ENCODE results near the gene HLA-DRA.
"Not testable (repeated sequence)": the region's sequence is repeated elsewhere in the genome, so short reads cannot be mapped to it uniquely, and the experiment has no call there.

The HLA-DRA gene

GRCh38 chr6:32427218-32427617 lies 12.5 kb upstream of the HLA-DRA start:
- in situ Hi-C loops (cut with MboI; ENCODE audit: low pct_unique_long_range_greater_than_20kb, low sequenced_read_pairs), result no loop called here
- DNase-seq, result no peak

DNA sequence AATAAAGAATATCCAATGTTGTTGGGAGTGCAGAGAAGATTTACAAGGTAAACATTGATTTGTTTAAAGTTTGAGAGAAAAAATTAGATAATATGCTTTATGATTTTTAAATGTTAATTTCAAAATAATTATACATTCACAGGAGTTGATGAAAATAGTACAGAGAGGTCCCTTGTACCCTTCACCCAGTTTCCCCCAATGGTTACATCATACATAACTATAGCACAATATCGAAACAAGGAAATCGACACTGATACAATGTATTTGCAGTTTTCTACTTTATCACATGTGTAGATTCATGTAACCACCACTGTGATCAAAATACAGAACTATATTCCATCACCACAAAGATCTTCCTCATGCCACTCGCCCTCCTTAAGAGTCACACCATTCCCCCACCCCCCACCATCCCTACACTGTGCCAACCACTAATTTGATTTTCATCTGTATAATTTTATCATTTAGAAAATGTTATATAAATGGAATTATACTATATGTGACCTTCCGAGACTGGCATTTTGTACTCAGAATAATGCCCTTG lies 11.7 kb upstream of the HLA-DRA start:
- DNase-seq, result no peak
- in situ Hi-C loops (cut with MboI; ENCODE audit: low pct_unique_long_range_greater_than_20kb, low sequenced_read_pairs), result no loop called here

- in situ Hi-C loops (cut with MboI; ENCODE audit: low pct_unique_long_range_greater_than_20kb, low sequenced_read_pairs), result no loop called here
- no peak for DNase-seq
These were observed 9.5 kb upstream of the HLA-DRA start for GRCh38 chr6:32430179-32430578.

DNA sequence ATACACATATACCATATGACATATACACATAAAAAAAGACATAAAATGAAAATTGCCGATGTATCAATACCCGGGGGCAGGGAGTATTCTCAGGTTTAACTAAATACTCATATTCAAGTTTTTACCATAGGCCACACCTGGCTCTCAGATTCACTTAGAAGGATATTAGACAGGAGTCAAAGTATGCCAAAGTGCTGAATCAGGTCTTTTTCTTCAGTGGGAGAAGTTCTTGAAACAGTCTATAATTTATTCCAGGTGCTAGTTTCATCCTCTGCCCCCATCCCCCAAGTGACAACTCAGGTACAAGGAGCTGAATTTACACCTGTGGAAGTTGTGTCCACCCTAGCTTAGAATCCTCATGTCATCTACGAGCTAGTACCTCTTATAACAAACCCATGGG lies 8.5 kb upstream of the HLA-DRA start:
- no peak for DNase-seq
- in situ Hi-C loops (cut with MboI; ENCODE audit: low pct_unique_long_range_greater_than_20kb, low sequenced_read_pairs), result no loop called here

DNA sequence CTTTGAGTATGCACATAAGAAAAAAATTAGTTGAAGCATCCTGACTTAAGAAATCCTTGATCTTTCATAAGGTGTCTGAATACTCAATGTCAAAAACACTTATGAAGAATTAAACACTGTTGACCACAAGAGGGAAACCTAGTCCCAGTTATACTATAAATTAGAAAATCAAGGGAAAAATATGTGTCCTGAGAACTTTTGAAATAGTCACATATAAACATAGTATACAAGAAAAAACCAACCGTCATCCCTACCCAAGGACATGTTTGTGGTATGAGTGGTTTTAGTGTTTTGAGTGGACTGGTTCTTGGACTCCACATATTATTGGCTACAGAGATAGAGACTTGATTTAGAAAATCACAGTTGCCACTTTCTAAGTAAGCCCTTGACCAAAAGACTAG lies 7.6 kb upstream of the HLA-DRA start:
- in situ Hi-C loops (cut with MboI; ENCODE audit: low pct_unique_long_range_greater_than_20kb, low sequenced_read_pairs), result no loop called here
- peak; percentile 67 for DNase-seq

- DNase-seq; in situ Hi-C loops (cut with MboI; ENCODE audit: low pct_unique_long_range_greater_than_20kb, low sequenced_read_pairs): not testable (repeated sequence)
These were observed 5.7 kb upstream of the HLA-DRA start for GRCh38 chr6:32433950-32434349.

DNA sequence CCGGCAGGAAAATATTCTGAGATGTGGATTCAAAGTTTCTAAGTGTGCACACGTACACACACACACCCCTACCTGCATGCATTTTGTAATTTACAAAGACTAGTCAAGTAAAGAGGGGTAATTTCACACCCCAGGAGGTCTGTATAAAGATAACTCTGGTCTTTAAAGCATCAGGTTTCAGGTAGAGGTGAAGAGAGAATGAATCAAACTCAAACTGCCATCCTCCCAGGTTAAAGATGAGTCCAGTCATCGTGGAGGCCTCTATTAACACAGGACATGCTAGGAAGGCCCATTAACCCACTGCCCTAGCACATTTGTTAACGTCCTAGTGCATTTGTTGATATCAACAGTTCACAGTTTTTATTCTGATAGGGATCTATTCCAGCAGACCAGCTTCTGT lies 3.5 kb upstream of the HLA-DRA start:
- in situ Hi-C loops (cut with MboI; ENCODE audit: low pct_unique_long_range_greater_than_20kb, low sequenced_read_pairs), result no loop called here
- no peak for DNase-seq

DNA sequence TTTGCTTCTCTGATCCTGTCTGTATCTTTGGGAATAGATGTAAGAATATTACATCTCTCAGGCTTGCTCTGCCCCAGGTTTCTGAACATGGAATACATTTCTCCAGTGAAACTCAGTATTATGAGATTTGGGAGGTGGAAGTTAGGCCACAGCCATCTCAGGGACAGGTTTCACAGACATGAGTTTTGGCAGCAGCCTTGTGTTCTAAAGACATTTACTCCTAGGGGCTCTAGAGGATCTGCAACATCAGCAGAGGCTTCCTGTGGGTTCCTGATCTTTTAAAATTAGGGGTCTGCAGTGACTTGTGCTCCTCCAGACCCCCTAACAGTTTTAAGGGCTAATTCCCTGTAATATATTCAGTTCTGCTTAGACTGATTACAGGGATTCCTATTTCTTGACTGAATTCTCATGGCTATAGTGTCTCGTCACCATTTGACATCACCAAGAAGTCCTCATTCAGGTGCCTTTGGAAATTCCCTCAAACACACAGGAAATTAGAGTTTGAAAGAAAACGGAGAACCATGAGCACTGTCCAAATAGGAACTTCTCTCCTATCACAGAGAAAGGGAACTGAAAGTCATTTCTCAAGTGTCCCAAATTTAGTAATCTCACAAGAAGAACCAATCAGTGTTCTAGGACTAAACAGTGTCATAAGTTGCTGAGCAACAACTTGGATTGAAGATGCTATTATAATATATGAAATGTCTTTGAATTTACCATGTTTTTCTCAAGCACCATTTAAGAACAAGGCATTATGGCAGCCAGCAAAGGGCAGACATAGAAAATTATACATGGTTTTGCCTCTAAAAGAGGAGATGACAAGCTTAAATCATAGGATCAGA lies 2.5 kb upstream of the HLA-DRA start:
- peak; percentile 73 for DNase-seq
- in situ Hi-C loops (cut with MboI; ENCODE audit: low pct_unique_long_range_greater_than_20kb, low sequenced_read_pairs), result no loop called here

- in situ Hi-C loops (cut with MboI; ENCODE audit: low pct_unique_long_range_greater_than_20kb, low sequenced_read_pairs), result no loop called here
- no peak for DNase-seq
These were observed 548 bp upstream of the HLA-DRA start for GRCh38 chr6:32439139-32439538.

DNA sequence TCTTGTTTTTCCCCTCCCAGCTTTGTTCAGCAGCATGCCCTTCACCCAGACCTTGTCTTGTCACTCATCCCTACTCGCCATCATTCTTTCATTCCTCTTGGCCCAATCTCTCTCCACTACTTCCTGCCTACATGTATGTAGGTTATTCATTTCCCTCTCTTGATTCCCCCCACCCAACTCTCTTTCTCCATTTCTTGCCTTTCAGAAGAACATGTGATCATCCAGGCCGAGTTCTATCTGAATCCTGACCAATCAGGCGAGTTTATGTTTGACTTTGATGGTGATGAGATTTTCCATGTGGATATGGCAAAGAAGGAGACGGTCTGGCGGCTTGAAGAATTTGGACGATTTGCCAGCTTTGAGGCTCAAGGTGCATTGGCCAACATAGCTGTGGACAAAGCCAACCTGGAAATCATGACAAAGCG lies 2.6 kb downstream of the HLA-DRA start:
- in situ Hi-C loops (cut with MboI; ENCODE audit: low pct_unique_long_range_greater_than_20kb, low sequenced_read_pairs), result no loop called here
- no peak for DNase-seq

DNA sequence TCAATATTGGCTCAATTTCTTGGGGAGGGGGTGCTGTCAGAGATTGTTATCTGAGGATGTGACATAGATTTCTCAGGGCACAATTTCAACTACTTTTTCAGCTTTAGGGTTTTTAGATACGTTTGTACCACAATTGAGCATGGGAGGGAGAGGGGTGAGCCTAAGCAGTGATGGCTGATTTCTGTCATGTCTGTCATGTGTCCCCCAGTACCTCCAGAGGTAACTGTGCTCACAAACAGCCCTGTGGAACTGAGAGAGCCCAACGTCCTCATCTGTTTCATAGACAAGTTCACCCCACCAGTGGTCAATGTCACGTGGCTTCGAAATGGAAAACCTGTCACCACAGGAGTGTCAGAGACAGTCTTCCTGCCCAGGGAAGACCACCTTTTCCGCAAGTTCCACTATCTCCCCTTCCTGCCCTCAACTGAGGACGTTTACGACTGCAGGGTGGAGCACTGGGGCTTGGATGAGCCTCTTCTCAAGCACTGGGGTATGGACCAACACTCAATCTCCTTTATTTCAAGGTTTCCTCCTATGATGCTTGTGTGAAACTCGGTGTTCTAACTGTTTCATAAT lies 3.4 kb downstream of the HLA-DRA start:
- no peak for DNase-seq
- in situ Hi-C loops (cut with MboI; ENCODE audit: low pct_unique_long_range_greater_than_20kb, low sequenced_read_pairs), result no loop called here

- no peak for DNase-seq
- in situ Hi-C loops (cut with MboI; ENCODE audit: low pct_unique_long_range_greater_than_20kb, low sequenced_read_pairs), result no loop called here
These were observed 4.7 kb downstream of the HLA-DRA start for GRCh38 chr6:32444433-32444832.

- in situ Hi-C loops (cut with MboI; ENCODE audit: low pct_unique_long_range_greater_than_20kb, low sequenced_read_pairs), result no loop called here
- DNase-seq, result no peak
These were observed 5.7 kb downstream of the HLA-DRA start for GRCh38 chr6:32445321-32445854.

DNA sequence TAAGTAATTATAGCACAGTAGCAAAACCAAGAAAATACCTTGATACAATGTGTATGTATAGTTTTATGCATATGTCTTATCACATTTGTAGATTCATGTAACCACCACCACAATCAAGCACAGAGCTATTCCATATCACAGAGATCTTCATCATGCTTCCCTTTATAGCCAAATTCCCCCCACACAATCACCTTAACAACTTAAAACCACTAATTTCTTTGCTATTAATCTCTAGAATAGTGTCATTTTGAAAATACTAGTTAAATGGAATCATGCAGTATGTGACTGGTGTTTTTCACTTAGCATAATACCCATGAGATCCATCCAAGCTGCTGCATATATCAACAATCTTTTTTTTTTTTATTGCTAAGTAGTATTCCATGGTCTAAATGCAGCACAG lies 8.2 kb downstream of the HLA-DRA start:
- in situ Hi-C loops (cut with MboI; ENCODE audit: low pct_unique_long_range_greater_than_20kb, low sequenced_read_pairs), result no loop called here
- no peak for DNase-seq

DNA sequence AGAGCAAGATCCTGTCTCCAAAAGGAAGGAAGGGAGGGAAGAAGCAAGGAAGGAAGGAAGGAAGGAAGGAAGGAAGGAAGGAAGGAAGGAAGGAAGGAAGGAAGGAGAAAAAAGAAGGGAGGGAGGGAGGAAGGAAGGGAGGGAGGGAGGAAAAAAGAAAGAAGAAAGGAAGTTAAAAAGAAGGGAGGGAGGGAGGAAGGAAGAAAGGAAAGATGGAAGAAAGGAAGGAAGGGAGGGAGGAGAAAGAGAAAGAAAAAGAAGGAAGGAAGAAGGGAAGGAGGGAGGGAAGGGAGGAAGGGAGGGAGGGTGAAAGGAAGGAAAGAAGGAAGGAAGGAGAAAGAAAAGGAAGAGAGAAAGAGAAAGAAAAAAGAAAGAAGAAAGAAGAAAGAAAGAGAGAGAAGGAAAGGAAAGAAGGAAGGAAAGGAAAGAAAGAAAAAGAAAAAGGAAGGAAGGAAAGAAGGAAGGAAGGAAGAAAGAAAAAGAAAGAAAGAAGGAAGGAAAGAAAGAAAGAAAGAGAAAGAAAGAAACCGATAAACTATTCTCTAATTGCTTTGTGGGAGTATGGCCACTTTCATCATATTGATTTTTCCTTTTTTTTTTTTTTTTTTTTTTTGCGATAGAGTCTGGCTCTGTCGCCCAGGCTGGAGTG lies 9.5 kb downstream of the HLA-DRA start:
- in situ Hi-C loops (cut with MboI; ENCODE audit: low pct_unique_long_range_greater_than_20kb, low sequenced_read_pairs), result no loop called here
- DNase-seq, result no peak

GRCh38 chr6:32457054-32457453 lies 17.4 kb downstream of the HLA-DRA start:
- in situ Hi-C loops (cut with MboI; ENCODE audit: low pct_unique_long_range_greater_than_20kb, low sequenced_read_pairs), result no loop called here
- DNase-seq, result no peak

DNA sequence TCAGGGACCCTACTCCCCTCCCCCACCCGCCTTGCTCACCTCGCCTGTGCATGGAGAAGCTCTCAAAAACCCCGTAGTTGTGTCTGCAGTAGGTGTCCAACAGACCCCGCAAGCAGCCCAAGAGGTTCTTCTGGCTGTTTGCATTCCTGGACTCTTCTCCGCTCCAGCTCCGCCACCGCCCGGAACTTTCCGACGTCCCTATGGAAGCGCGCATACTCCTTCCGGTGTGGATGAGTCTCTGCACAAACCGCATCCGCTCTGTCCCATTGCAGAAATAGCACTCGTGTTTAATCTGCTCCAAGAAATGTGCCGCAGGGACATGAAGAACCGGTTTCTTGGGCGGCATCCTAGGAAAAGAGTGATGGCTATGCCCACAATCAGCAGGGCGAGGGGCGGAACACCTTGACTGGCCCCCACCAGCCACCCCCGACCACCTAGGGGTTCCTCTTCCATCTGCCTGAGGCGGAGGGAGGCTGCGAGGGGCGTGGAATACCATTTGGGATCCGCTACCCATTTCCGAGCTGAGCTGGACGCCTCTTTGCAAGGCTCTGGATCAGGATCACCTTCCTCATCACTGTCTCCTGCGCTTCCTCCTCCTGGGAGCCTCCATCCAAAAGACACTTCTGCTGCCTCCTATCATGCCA lies 20.2 kb downstream of the HLA-DRA start:
- in situ Hi-C loops (cut with MboI; ENCODE audit: low pct_unique_long_range_greater_than_20kb, low sequenced_read_pairs), result no loop called here
- DNase-seq, result no peak

GRCh38 chr6:32460528-32460927 lies 20.8 kb downstream of the HLA-DRA start:
- no peak for DNase-seq
- in situ Hi-C loops (cut with MboI; ENCODE audit: low pct_unique_long_range_greater_than_20kb, low sequenced_read_pairs), result no loop called here

GRCh38 chr6:32461493-32461892 lies 21.8 kb downstream of the HLA-DRA start:
- DNase-seq, result no peak
- in situ Hi-C loops (cut with MboI; ENCODE audit: low pct_unique_long_range_greater_than_20kb, low sequenced_read_pairs), result no loop called here

Measured in KBM-7 (cell line).